PC-3 (cell line): ENCODE measurements around the gene CAPN13.

Source experiments
- CTCF ChIP-seq: fragments of 300-600 bp; sonication (generic); conservative IDR thresholded peaks from 2 replicates; pipeline ENCODE4 v1.5.1; 2017; ENCODE audit warnings: antibody characterized with exemption, low read depth, mild to moderate bottlenecking, low read length
- EZH2 ChIP-seq: fragments of 300-600 bp; sonication (generic); IDR thresholded peaks from one replicate; pipeline ENCODE4 v1.6.1; 2017; ENCODE audit warnings: antibody characterized with exemption, mild to moderate bottlenecking, low read length; ENCODE audit not compliant: unreplicated experiment
- EZH2phosphoT487 ChIP-seq: fragments of 300-600 bp; sonication (generic); IDR thresholded peaks from 2 replicates; pipeline ENCODE4 v1.6.1; 2018; ENCODE audit warnings: mild to moderate bottlenecking, antibody characterized with exemption, low read length, borderline replicate concordance

- TF ChIP-seq CTCF, result no peak
- TF ChIP-seq EZH2, result no peak
- TF ChIP-seq EZH2phosphoT487, result no peak
These were observed 126.2 kb downstream of the CAPN13 start for GRCh38 chr2:30681022-30681421.
